Uterus (tissue), 2 donors: ENCODE measurements around the gene OTOG.

Source experiments
- CTCF ChIP-seq, 4 experiments: fragments of 200-600 bp in 2 of 4; fragments of 450-650 bp in 2 of 4; sonication (generic) in 2 of 4; IDR thresholded peaks; one replicate each; pipeline ENCODE4 v1.5.1; 2016 to 2019; ENCODE audit warnings: antibody characterized with exemption in 4 of 4, mild to moderate bottlenecking in 2 of 4, moderate library complexity in 1 of 4
- POLR2A ChIP-seq, 2 donors: fragments of 450-650 bp; IDR thresholded peaks; one replicate each; pipeline ENCODE4 v1.6.1; 2016; ENCODE audit warnings: antibody characterized with exemption in 2 of 2, mild to moderate bottlenecking in 1 of 2, moderate library complexity in 1 of 2

- TF ChIP-seq POLR2A (IDR thresholded peaks at IDR 0.05) = no peak
- TF ChIP-seq CTCF (IDR thresholded peaks at IDR 0.05) = no peak
These were observed 13.2 kb upstream of the OTOG start for GRCh38 chr11:17533778-17534415.
